Retina (tissue), 1 donor: Measurements from ENCODE around the gene CD28.

Experiments
- DNase-seq: peaks from one replicate; pipeline ENCODE4 v3.0.0-alpha.2; 2016

The CD28 gene

DNA sequence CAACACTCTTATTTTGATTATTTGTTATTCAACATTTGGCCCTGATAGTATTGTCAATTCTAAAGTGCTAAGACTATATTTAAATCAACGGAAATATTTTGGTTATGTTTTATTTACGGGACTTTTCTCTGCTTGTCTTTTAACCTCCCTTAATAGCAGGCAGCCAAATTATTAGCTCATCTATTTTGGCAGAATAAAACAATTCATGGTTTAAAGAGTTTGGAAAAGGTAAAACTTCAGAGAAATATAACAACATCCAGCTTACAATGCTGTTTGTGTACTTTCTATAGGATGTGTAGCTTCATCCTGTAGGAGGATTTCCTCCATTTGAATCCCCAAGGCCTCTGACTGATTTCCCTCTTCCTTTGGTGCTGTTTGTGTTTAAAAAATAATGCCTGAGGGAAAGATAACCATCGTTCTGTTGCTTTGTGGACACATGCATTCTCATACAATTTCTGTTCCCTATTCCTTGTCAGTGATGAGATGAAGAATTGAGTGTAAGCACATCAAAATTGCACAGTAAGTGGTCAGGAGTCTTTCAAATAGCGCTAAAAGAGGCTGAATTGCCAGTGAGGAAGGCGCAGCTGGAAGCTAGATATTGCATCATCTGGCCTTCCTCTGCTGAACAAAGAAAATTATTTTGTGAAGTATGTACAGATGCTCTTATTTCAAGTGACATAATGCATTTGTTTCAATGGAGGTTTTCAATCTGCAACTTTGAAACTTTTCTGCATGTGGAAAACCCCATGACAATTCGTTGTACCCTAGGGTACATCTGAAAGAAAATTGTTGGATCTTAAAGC is 80.3 kb downstream of the CD28 start:
- no peak for DNase-seq

GRCh38 chr2:203787979-203788378 is 81.5 kb downstream of the CD28 start:
- DNase-seq = no peak
